Esophagus squamous epithelium (tissue), 4 donors: ENCODE results near the gene LSM6.

Source experiments
- POLR2A ChIP-seq, 4 donors: fragments of 450-650 bp; IDR thresholded peaks; one replicate each; pipeline ENCODE4 v1.6.1; 2017; ENCODE audit warnings: antibody characterized with exemption in 4 of 4, mild to moderate bottlenecking in 4 of 4, moderate library complexity in 3 of 4
- TF ChIP-seq, protein P1 (sequence below), 6 experiments: fragments of 450-650 bp in 4 of 6; fragments of 200-600 bp in 2 of 6; sonication (generic) in 2 of 6; IDR thresholded peaks; one replicate each; pipeline ENCODE4 v1.5.1; 2016 to 2019; ENCODE audit warnings: antibody characterized with exemption in 6 of 6, mild to moderate bottlenecking in 4 of 6, moderate library complexity in 4 of 6

DNA sequence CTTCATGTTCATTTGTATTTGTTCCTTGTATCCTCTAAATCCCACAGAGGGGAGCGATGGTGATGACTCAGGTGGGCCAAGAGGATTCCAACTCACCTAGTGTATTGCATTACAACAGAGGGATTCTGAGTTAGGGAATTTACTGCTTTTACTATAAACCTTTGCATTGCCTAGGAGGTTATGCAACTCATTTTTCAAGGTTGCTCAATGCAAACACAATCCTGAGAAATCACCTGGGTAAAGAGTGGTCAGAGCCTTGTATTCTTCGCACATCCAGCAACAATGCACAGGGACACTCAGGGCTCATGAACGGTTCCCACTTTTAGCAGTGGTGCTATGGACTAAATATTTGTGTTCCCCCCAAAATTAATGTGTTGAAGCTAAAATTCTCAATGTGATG, 28.6 kb upstream of the LSM6 start:
- TF ChIP-seq POLR2A (IDR thresholded peaks at IDR 0.05): no peak
- TF ChIP-seq, protein P1, sequence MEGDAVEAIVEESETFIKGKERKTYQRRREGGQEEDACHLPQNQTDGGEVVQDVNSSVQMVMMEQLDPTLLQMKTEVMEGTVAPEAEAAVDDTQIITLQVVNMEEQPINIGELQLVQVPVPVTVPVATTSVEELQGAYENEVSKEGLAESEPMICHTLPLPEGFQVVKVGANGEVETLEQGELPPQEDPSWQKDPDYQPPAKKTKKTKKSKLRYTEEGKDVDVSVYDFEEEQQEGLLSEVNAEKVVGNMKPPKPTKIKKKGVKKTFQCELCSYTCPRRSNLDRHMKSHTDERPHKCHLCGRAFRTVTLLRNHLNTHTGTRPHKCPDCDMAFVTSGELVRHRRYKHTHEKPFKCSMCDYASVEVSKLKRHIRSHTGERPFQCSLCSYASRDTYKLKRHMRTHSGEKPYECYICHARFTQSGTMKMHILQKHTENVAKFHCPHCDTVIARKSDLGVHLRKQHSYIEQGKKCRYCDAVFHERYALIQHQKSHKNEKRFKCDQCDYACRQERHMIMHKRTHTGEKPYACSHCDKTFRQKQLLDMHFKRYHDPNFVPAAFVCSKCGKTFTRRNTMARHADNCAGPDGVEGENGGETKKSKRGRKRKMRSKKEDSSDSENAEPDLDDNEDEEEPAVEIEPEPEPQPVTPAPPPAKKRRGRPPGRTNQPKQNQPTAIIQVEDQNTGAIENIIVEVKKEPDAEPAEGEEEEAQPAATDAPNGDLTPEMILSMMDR (IDR thresholded peaks at IDR 0.05): no peak
